Liver (tissue), 3 donors: ENCODE data around the gene KLK15.

Experiments used
- JUND ChIP-seq, 2 donors: IDR thresholded peaks; 2 replicates each; pipeline ENCODE4 v1.6.1; 2016; ENCODE audit warnings: antibody characterized with exemption in 2 of 2
- MAX ChIP-seq: IDR thresholded peaks from 2 replicates; pipeline ENCODE4 v1.6.1; 2016; ENCODE audit warnings: antibody characterized with exemption
- SP1 ChIP-seq: IDR thresholded peaks from 2 replicates; pipeline ENCODE4 v1.6.1; 2018; ENCODE audit warnings: antibody characterized with exemption, mild to moderate bottlenecking
- TAF1 ChIP-seq: conservative IDR thresholded peaks from 2 replicates; pipeline ENCODE4 v1.6.1; 2016; ENCODE audit warnings: antibody characterized with exemption, mild to moderate bottlenecking
- YY1 ChIP-seq: IDR thresholded peaks from 2 replicates; pipeline ENCODE4 v1.6.1; 2016; ENCODE audit warnings: antibody characterized with exemption, mild to moderate bottlenecking
- TF ChIP-seq, protein P1 (sequence below): fragments of 150-350 bp; IDR thresholded peaks from 2 replicates; pipeline ENCODE4 v1.5.1; 2017; ENCODE audit warnings: improper control_type of control experiment, low read depth, low read length; ENCODE audit not compliant: missing input control
- TF ChIP-seq, protein P2 (sequence below): IDR thresholded peaks from 2 replicates; pipeline ENCODE4 v1.6.1; 2016; ENCODE audit warnings: antibody characterized with exemption, mild to moderate bottlenecking
- TF ChIP-seq, protein P3 (sequence below): IDR thresholded peaks from 2 replicates; pipeline ENCODE4 v1.6.1; 2016; ENCODE audit warnings: antibody characterized with exemption
- donor health status: healthy.
- donor health status: healthy.

DNA sequence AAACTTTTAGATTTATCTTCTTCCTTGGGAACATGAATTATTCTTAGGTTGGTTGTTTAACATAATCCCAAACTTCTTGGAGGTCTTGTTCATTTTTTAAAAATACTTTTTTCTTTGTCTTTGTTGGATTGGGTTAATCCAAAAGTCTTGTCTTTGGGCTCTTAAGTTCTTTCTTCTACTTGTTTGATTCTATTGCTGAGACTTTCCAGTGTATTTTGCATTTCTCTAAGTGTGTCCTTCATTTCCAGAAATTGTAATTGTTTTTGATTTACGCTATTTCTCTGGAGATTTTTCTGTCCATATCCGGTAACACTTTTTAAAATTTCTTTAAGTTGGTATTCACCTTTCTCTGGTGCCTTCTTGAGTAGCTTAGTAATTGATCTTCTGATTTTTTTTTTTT, 9.8 kb upstream of the KLK15 start:
- TF ChIP-seq, protein P1, sequence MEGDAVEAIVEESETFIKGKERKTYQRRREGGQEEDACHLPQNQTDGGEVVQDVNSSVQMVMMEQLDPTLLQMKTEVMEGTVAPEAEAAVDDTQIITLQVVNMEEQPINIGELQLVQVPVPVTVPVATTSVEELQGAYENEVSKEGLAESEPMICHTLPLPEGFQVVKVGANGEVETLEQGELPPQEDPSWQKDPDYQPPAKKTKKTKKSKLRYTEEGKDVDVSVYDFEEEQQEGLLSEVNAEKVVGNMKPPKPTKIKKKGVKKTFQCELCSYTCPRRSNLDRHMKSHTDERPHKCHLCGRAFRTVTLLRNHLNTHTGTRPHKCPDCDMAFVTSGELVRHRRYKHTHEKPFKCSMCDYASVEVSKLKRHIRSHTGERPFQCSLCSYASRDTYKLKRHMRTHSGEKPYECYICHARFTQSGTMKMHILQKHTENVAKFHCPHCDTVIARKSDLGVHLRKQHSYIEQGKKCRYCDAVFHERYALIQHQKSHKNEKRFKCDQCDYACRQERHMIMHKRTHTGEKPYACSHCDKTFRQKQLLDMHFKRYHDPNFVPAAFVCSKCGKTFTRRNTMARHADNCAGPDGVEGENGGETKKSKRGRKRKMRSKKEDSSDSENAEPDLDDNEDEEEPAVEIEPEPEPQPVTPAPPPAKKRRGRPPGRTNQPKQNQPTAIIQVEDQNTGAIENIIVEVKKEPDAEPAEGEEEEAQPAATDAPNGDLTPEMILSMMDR: no peak
- TF ChIP-seq JUND (IDR thresholded peaks at IDR 0.05): no peak
- TF ChIP-seq TAF1: no peak
- TF ChIP-seq, protein P2, sequence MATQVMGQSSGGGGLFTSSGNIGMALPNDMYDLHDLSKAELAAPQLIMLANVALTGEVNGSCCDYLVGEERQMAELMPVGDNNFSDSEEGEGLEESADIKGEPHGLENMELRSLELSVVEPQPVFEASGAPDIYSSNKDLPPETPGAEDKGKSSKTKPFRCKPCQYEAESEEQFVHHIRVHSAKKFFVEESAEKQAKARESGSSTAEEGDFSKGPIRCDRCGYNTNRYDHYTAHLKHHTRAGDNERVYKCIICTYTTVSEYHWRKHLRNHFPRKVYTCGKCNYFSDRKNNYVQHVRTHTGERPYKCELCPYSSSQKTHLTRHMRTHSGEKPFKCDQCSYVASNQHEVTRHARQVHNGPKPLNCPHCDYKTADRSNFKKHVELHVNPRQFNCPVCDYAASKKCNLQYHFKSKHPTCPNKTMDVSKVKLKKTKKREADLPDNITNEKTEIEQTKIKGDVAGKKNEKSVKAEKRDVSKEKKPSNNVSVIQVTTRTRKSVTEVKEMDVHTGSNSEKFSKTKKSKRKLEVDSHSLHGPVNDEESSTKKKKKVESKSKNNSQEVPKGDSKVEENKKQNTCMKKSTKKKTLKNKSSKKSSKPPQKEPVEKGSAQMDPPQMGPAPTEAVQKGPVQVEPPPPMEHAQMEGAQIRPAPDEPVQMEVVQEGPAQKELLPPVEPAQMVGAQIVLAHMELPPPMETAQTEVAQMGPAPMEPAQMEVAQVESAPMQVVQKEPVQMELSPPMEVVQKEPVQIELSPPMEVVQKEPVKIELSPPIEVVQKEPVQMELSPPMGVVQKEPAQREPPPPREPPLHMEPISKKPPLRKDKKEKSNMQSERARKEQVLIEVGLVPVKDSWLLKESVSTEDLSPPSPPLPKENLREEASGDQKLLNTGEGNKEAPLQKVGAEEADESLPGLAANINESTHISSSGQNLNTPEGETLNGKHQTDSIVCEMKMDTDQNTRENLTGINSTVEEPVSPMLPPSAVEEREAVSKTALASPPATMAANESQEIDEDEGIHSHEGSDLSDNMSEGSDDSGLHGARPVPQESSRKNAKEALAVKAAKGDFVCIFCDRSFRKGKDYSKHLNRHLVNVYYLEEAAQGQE: no peak
- no peak for TF ChIP-seq YY1
- TF ChIP-seq MAX: no peak
- TF ChIP-seq SP1: no peak
- TF ChIP-seq, protein P3, sequence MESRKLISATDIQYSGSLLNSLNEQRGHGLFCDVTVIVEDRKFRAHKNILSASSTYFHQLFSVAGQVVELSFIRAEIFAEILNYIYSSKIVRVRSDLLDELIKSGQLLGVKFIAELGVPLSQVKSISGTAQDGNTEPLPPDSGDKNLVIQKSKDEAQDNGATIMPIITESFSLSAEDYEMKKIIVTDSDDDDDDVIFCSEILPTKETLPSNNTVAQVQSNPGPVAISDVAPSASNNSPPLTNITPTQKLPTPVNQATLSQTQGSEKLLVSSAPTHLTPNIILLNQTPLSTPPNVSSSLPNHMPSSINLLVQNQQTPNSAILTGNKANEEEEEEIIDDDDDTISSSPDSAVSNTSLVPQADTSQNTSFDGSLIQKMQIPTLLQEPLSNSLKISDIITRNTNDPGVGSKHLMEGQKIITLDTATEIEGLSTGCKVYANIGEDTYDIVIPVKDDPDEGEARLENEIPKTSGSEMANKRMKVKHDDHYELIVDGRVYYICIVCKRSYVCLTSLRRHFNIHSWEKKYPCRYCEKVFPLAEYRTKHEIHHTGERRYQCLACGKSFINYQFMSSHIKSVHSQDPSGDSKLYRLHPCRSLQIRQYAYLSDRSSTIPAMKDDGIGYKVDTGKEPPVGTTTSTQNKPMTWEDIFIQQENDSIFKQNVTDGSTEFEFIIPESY: no peak
